ENCODE results near the gene GPA33.

Gene GPA33

GRCh38 chr1:167136191-167136614 is 46.0 kb upstream of the GPA33 start:
- Mint-ChIP-seq H3K27ac (no peak overlapping the region), H3K9me3 (no peaks in the 10 kb centered on the region), H3K4me3 (no peak overlapping the region), H3K36me3 (ENCODE audit: low read depth) (no peaks in the 10 kb centered on the region), H3K4me1 (no peaks in the 10 kb centered on the region), H3K27me3 (ENCODE audit: low read depth) (peaks cover 12% of the 10 kb centered on the region)
- TF ChIP-seq CTCF (IDR thresholded peaks at IDR 0.05; ENCODE audit: unreplicated experiment in 3 of 3), result no peak

GRCh38 chr1:167135281-167135840 is 45.2 kb upstream of the GPA33 start:
- Mint-ChIP-seq H3K36me3 (ENCODE audit: low read depth) (no peaks in the 10 kb centered on the region), H3K27me3 (ENCODE audit: low read depth) (peaks cover 12% of the 10 kb centered on the region), H3K9me3 (no peaks in the 10 kb centered on the region), H3K27ac (no peak overlapping the region), H3K4me1 (no peaks in the 10 kb centered on the region), H3K4me3 (no peak overlapping the region)
- no peak for TF ChIP-seq CTCF (IDR thresholded peaks at IDR 0.05; ENCODE audit: unreplicated experiment in 3 of 3)

- Mint-ChIP-seq H3K27me3 (ENCODE audit: low read depth) (peaks cover 10% of the 10 kb centered on the region), H3K9me3 (no peaks in the 10 kb centered on the region), H3K4me1 (no peaks in the 10 kb centered on the region), H3K36me3 (ENCODE audit: low read depth) (no peaks in the 10 kb centered on the region), H3K27ac (no peak overlapping the region), H3K4me3 (no peak overlapping the region)
- no peak for TF ChIP-seq CTCF (IDR thresholded peaks at IDR 0.05; ENCODE audit: unreplicated experiment in 3 of 3)
Observed at GRCh38 chr1:167132301-167133010, 42.3 kb upstream of the GPA33 start.

- no peak overlapping the region for H3K27ac Mint-ChIP-seq
- no peak for TF ChIP-seq CTCF (IDR thresholded peaks at IDR 0.05; ENCODE audit: unreplicated experiment in 3 of 3)
- no peaks in the 10 kb centered on the region for H3K4me1 Mint-ChIP-seq
- no peaks in the 10 kb centered on the region for H3K36me3 Mint-ChIP-seq (ENCODE audit: low read depth)
- no peak overlapping the region for H3K4me3 Mint-ChIP-seq
- H3K9me3 Mint-ChIP-seq, result no peaks in the 10 kb centered on the region
- peaks cover 7% of the 10 kb centered on the region for H3K27me3 Mint-ChIP-seq (ENCODE audit: low read depth)
Observed at GRCh38 chr1:167130829-167131510, 40.8 kb upstream of the GPA33 start.

GRCh38 chr1:167128261-167129227 is 38.4 kb upstream of the GPA33 start:
- H3K36me3 Mint-ChIP-seq (ENCODE audit: low read depth), result no peaks in the 10 kb centered on the region
- no peak overlapping the region for H3K4me3 Mint-ChIP-seq
- peaks cover 8% of the 10 kb centered on the region for H3K27me3 Mint-ChIP-seq (ENCODE audit: low read depth)
- H3K9me3 Mint-ChIP-seq, result no peaks in the 10 kb centered on the region
- no peaks in the 10 kb centered on the region for H3K4me1 Mint-ChIP-seq
- TF ChIP-seq CTCF (IDR thresholded peaks at IDR 0.05; ENCODE audit: unreplicated experiment in 3 of 3), result no peak
- no peak overlapping the region for H3K27ac Mint-ChIP-seq
